HepG2 (cell line): ENCODE measurements around the gene CPLANE1.

Experiments used
- CHD4 ChIP-seq: fragments of 200-600 bp; sonication (generic); IDR thresholded peaks from 2 replicates; pipeline ENCODE4 v1.7.0; 2017; ENCODE audit warnings: mild to moderate bottlenecking, low read length, borderline replicate concordance
- CTCF ChIP-seq: sonication (generic); formaldehyde crosslinking; IDR thresholded peaks from 2 replicates; pipeline ENCODE4 v1.5.0; 2020; ENCODE audit warnings: mild to moderate bottlenecking, missing genetic modification reagents, moderate library complexity
- EED ChIP-seq: sonication (generic); formaldehyde crosslinking; IDR thresholded peaks from 2 replicates; pipeline ENCODE4 v1.5.0; 2020; ENCODE audit warnings: mild to moderate bottlenecking, missing genetic modification reagents
- EZH2 ChIP-seq: conservative IDR thresholded peaks from 2 replicates; pipeline ENCODE4 v1.6.1; 2012; ENCODE audit warnings: mild to moderate bottlenecking, low read depth, low read length, moderate library complexity
- GZF1 ChIP-seq: sonication (generic); formaldehyde crosslinking; IDR thresholded peaks from 2 replicates; pipeline ENCODE4 v1.5.1; 2020; ENCODE audit warnings: mild to moderate bottlenecking, missing genetic modification reagents
- HDAC2 ChIP-seq: sonication (generic); formaldehyde crosslinking; IDR thresholded peaks from 2 replicates; pipeline ENCODE4 v1.4.0; 2020; ENCODE audit warnings: missing genetic modification reagents
- HNRNPH1 ChIP-seq: fragments of 200-400 bp; formaldehyde crosslinking; optimal IDR thresholded peaks from 2 replicates; pipeline ENCODE3; 2017; ENCODE audit warnings: mild to moderate bottlenecking, low read depth, low read length
- KLF13 ChIP-seq: sonication (generic); formaldehyde crosslinking; IDR thresholded peaks from 2 replicates; pipeline ENCODE4 v1.4.0; 2020; ENCODE audit warnings: mild to moderate bottlenecking, missing genetic modification reagents
- NFYB ChIP-seq: sonication (generic); formaldehyde crosslinking; IDR thresholded peaks from 2 replicates; pipeline ENCODE4 v1.4.0; 2020; ENCODE audit warnings: missing genetic modification reagents
- SRSF9 ChIP-seq: fragments of 200-400 bp; formaldehyde crosslinking; IDR thresholded peaks from 2 replicates; pipeline ENCODE4 v1.6.1; 2018; ENCODE audit warnings: borderline replicate concordance, mild to moderate bottlenecking, low read depth, low read length; ENCODE audit not compliant: insufficient read depth, poor library complexity, severe bottlenecking
- ZBTB7A ChIP-seq: sonication (generic); formaldehyde crosslinking; IDR thresholded peaks from 2 replicates; pipeline ENCODE4 v1.8.0; 2022; ENCODE audit warnings: mild to moderate bottlenecking, missing genetic modification reagents
- ZNF205 ChIP-seq: IDR thresholded peaks from 2 replicates; pipeline ENCODE4 v1.6.1; 2018; ENCODE audit warnings: missing biosample characterization, missing genetic modification reagents
- ZNF354B ChIP-seq: sonication (generic); formaldehyde crosslinking; IDR thresholded peaks from 2 replicates; pipeline ENCODE4 v1.8.0; 2022; ENCODE audit warnings: mild to moderate bottlenecking, missing genetic modification reagents
- ZNF83 ChIP-seq: sonication (generic); formaldehyde crosslinking; IDR thresholded peaks from 2 replicates; pipeline ENCODE4 v1.4.0; 2020; ENCODE audit warnings: missing genetic modification reagents, mild to moderate bottlenecking, borderline replicate concordance

- TF ChIP-seq HNRNPH1, result no peak
- no peak for TF ChIP-seq ZBTB7A
- no peak for TF ChIP-seq ZNF83
- TF ChIP-seq GZF1 (CRISPR knock-in tag), result no peak
- TF ChIP-seq EZH2, result no peak
- no peak for TF ChIP-seq SRSF9
- no peak for TF ChIP-seq CHD4
- no peak for TF ChIP-seq ZNF205 (CRISPR knock-in tag)
- TF ChIP-seq HDAC2 (CRISPR knock-in tag), result no peak
- TF ChIP-seq EED, result no peak
- TF ChIP-seq CTCF, result no peak
- no peak for TF ChIP-seq KLF13 (CRISPR knock-in tag)
- no peak for TF ChIP-seq ZNF354B (CRISPR knock-in tag)
- no peak for TF ChIP-seq NFYB (CRISPR knock-in tag)
Measured at GRCh38 chr5:37088009-37088408, 161.2 kb downstream of the CPLANE1 start.
